Measurements from ENCODE around the gene NUDT14.

DNA sequence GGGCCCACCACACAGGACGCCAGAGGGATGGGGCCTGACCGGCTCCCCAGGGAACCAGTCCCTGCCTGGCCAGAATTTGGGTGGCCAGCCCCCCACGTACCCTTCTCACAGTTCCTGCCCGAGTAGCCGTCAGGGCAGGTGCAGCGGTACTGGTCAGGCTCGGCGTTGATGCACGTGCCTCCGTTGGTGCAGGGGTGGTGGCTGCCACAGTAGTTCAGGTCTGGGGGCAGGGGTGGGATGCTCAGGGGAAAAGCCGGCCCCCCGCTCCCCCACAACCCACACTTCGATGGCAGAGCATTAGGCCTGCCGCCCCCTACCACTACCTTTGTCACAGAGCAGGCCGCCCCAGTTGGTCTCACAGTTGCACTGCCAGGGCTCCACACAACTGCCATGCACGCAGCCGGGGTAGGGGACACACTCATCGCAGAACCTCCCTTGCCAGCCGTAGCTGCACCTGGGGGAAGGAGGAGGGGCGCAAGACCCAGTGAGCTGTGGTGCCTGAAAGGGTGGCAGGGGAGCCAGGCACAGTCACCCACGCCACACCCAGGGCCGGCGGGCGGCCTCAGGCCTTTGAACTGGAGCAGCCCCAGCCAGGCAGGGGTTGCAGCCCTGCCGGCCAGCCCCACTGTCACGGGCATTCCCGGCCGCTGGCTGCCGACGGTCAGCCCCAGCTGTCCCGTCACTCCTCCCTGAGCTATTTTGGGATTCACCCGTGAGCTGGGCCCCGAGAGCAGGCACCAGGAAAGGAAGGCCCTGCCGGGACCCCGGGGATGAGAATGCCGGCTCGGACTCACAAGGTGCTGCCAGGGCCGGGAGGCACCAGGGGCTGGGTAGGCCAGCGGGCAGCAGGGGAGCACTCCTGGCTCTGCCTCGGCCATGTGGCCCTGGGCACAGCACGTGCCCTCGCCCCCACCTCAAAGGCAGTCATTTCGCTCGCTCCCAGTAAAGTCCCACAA is 29.0 kb downstream of the NUDT14 start:
- TF ChIP-seq, protein P1, sequence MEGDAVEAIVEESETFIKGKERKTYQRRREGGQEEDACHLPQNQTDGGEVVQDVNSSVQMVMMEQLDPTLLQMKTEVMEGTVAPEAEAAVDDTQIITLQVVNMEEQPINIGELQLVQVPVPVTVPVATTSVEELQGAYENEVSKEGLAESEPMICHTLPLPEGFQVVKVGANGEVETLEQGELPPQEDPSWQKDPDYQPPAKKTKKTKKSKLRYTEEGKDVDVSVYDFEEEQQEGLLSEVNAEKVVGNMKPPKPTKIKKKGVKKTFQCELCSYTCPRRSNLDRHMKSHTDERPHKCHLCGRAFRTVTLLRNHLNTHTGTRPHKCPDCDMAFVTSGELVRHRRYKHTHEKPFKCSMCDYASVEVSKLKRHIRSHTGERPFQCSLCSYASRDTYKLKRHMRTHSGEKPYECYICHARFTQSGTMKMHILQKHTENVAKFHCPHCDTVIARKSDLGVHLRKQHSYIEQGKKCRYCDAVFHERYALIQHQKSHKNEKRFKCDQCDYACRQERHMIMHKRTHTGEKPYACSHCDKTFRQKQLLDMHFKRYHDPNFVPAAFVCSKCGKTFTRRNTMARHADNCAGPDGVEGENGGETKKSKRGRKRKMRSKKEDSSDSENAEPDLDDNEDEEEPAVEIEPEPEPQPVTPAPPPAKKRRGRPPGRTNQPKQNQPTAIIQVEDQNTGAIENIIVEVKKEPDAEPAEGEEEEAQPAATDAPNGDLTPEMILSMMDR (IDR thresholded peaks at IDR 0.05), result no peak
- TF ChIP-seq POLR2AphosphoS5 (IDR thresholded peaks at IDR 0.05) (no peak), POLR2A (IDR thresholded peaks at IDR 0.05) (no peak)
